Measurements from ENCODE around the gene SLC6A11.

The SLC6A11 gene

DNA sequence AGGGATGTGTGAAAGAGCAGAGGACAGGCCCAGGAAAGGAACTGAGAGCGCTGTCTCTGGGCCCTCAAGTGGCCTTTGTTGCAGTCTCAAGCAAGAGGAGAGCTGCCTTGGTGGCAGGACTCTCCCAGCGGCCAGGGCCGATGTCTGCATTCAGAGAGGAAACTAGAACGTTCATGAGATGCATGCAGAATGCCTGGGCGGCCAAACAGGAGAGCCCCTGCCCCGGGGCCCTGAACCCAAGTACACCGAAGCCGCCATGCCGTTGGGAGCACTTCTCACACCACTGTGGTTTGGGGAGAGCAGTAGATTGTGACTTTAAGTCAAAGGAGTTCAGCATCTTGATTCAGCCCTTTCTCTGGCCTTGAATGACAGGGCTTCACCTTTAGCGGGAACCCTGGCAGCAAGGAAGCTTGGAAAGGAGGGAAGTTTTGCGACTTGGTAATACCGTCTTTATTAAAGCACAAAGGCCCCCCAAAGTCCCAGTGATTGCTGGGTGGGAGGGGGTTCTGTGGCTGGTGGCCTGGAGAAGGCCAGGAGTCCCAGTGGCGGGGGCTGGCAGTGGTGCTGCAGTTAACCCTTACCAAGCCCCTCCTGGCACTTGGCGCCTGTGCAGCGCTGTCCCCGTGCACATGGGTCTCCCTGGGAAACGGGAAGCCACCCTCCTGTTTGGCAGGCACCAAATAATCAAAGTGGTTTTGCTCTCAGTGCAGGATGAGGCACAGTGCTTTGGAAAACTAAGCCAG is 36.2 kb downstream of the SLC6A11 start:
- H3K9me3 Mint-ChIP-seq, result no peaks in the 10 kb centered on the region
- H3K27me3 Mint-ChIP-seq, result peaks cover 50% of the 10 kb centered on the region
- no peaks in the 10 kb centered on the region for H3K4me1 Mint-ChIP-seq
- H3K4me3 Mint-ChIP-seq, result no peak overlapping the region
- DNase-seq (ENCODE audit: low spot score in 2 of 2) (no peak), ATAC-seq (replicated peaks; ENCODE audit: extremely low read depth, poor library complexity, severe bottlenecking) (no peak)
- no peaks in the 10 kb centered on the region for H3K36me3 Mint-ChIP-seq (ENCODE audit: insufficient read depth)
- no peak overlapping the region for H3K27ac Mint-ChIP-seq (ENCODE audit: low read depth)

DNA sequence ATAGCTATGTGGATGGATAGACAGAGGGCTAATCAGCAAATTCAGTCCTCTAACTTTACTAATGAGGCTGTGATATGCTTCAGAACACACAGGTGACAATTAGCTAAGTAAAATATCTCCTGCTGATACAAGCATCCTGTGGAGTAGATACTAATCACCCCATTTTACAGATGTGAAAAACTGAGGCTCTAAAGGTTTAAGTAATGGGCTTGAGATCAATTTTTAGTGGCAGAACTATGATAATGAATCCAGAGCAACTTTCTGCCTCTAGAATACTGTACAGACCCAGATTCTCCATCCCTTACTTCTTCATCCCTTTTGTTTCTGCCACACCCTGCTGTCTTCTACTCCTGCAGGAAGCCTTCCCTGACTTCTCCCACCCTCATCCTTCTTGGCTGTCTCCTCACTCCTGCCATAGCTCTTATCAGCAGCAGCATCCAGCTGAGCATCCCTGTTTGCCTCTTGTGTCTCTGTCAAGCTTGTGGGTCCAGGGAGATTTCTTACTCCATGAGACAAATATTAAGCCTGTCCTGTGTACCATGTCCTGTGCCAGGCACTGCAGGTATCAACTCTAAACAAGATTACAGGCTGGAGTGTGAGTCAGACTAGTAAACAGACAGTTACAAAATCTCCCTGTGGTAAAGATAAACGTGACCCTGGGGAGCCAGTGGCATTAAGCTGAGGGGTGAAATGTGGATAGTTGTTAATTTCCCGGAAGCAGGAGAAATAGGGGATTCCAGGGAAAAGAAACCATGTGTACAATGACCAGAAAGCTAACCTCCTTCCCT is 39.2 kb downstream of the SLC6A11 start:
- DNase-seq (ENCODE audit: low spot score in 2 of 2) (no peak), ATAC-seq (replicated peaks; ENCODE audit: extremely low read depth, poor library complexity, severe bottlenecking) (no peak)
- Mint-ChIP-seq H3K9me3 (no peaks in the 10 kb centered on the region), H3K36me3 (ENCODE audit: insufficient read depth) (no peaks in the 10 kb centered on the region), H3K4me3 (no peak overlapping the region), H3K27me3 (peaks cover 54% of the 10 kb centered on the region), H3K4me1 (no peaks in the 10 kb centered on the region), H3K27ac (ENCODE audit: low read depth) (no peak overlapping the region)

DNA sequence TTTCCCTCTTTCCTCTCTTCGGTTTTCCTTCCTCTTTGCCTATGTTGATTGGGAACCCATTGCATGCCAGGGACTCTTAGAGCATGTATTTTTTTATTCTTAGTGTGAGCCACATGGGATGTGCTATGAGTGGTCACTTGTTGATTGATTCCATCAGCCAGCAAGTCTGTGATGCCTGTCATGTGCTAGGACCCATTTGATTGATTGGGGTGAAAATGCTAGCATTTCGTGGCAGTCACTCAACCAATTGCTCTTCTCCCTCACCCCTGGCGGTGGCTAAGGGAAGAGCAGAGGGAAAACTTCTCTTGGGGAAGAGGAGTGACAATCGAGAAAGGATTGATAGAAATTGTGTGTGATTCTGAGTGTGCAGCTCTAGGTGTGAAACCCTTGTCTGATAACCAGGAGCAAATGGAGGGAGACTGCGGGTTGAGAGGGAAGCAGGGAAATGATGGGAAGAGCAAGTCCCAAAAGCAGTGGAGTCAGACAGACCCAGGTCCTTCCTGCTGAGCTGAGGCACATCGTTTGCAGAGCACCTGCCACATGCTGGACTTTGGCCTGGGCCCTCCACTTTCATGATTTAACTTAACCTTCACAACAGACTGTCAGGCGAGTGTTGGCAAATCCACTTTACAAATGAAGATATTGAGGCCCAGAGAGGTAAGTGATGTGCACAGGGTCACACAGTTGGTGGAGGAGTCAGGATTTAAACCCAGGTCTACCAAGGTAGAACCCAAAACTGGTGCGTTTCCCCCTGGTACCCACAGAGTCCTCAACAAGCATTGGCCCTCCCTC is 40.0 kb downstream of the SLC6A11 start:
- H3K27ac Mint-ChIP-seq (ENCODE audit: low read depth), result no peak overlapping the region

DNA sequence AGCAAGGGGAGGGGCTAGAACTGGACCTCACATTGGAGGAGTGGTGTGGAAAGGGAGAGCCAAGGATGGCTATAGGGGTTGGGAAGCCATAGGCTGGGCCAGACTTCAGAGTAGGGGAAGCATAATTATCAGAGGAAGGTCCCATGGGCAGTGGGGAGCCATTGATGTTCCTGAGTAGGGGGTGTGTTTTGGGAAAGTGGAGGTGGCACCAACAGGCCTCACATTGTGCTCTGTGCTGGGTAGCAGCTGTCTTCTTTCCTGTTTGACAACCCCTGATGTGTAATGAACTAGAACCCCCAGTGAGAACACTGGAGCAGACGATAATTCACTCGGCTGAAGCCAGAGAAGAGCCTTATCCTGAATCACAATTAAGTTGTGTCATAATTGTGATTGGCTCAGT is 41.2 kb downstream of the SLC6A11 start:
- no peak overlapping the region for H3K4me3 Mint-ChIP-seq
- no peak for ATAC-seq (replicated peaks; ENCODE audit: extremely low read depth, poor library complexity, severe bottlenecking)
- no peaks in the 10 kb centered on the region for H3K36me3 Mint-ChIP-seq (ENCODE audit: insufficient read depth)
- no peaks in the 10 kb centered on the region for H3K4me1 Mint-ChIP-seq
- H3K27ac Mint-ChIP-seq (ENCODE audit: low read depth), result no peak overlapping the region
- no peak for DNase-seq (ENCODE audit: low spot score in 2 of 2)
- peaks cover 54% of the 10 kb centered on the region for H3K27me3 Mint-ChIP-seq
- no peaks in the 10 kb centered on the region for H3K9me3 Mint-ChIP-seq

More for the DNA sequence above, 40.0 kb downstream of the SLC6A11 start:
- no peak for ATAC-seq (replicated peaks; ENCODE audit: extremely low read depth, poor library complexity, severe bottlenecking)
- Mint-ChIP-seq H3K36me3 (ENCODE audit: insufficient read depth) (no peaks in the 10 kb centered on the region), H3K27me3 (peaks cover 54% of the 10 kb centered on the region), H3K4me3 (no peak overlapping the region), H3K4me1 (no peaks in the 10 kb centered on the region), H3K9me3 (no peaks in the 10 kb centered on the region)
- DNase-seq (ENCODE audit: low spot score in 2 of 2), result no peak

DNA sequence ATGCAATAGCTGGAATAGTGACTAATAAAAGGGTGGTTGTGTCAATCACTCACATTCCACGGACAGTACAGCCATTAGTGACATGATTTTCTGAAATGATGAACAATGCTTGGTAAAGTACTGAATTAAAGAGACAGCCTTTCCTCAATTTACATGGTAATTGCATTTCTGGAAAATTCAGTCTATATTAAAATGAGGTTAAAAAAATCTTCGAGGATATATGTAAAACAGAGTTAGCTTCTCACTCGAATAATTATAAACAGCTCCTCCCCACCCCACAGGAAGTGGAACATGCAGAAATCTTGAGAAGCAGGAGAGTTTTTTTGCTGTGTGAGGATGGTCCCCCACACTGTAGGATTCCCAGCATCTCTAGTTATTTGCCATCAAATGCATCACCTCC is 42.1 kb downstream of the SLC6A11 start:
- Mint-ChIP-seq H3K27me3 (peaks cover 54% of the 10 kb centered on the region), H3K4me3 (no peak overlapping the region), H3K4me1 (no peaks in the 10 kb centered on the region), H3K36me3 (ENCODE audit: insufficient read depth) (no peaks in the 10 kb centered on the region), H3K9me3 (no peaks in the 10 kb centered on the region), H3K27ac (ENCODE audit: low read depth) (no peak overlapping the region)
- ATAC-seq (replicated peaks; ENCODE audit: extremely low read depth, poor library complexity, severe bottlenecking) (no peak), DNase-seq (ENCODE audit: low spot score in 2 of 2) (no peak)

DNA sequence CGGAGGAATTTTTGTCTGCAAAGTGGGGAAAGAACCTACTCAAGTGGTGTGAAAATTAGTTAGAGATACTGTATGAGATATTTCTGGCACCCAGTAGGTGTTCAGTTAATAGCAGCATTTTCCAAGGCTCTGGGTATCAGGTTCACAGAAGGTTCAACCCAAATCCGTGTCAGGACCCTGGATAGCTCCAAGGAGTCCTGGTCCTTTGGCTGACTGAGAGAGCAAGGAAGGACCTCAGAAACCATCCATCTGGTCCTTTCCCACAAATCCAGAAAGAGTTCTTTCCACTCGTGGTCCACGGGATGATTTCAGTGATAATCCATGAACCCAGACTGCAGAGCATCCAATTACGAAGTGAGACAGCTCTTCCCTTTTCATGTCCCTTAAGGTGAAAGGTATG is 51.4 kb downstream of the SLC6A11 start:
- no peak for DNase-seq (ENCODE audit: low spot score in 2 of 2)
- Mint-ChIP-seq H3K4me1 (no peaks in the 10 kb centered on the region), H3K9me3 (no peaks in the 10 kb centered on the region), H3K36me3 (ENCODE audit: insufficient read depth) (no peaks in the 10 kb centered on the region), H3K27ac (ENCODE audit: low read depth) (no peak overlapping the region), H3K27me3 (peaks cover 44% of the 10 kb centered on the region), H3K4me3 (no peak overlapping the region)
- no peak for ATAC-seq (replicated peaks; ENCODE audit: extremely low read depth, poor library complexity, severe bottlenecking)

DNA sequence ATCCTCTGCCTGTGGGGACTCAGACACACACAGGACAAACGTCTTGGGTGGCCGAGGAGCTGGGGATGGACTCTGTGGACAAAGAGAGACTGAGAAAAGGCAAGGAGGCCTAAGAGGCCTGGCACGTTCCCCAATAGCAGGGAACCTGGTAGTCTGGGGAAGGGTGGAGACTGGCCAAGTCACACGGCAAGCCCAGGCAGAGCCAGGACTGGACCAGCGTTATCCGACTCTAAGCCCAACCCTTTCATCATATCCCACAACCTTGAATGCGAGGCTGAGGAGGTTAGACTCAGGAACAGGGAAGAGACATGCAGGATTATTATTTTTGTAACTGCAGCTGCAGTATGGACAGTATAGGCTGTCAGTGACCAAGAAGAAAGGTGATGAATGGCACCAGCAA is 53.4 kb downstream of the SLC6A11 start:
- ATAC-seq (replicated peaks; ENCODE audit: extremely low read depth, poor library complexity, severe bottlenecking) (no peak), DNase-seq (ENCODE audit: low spot score in 2 of 2) (no peak)
- Mint-ChIP-seq H3K36me3 (ENCODE audit: insufficient read depth) (no peaks in the 10 kb centered on the region), H3K27ac (ENCODE audit: low read depth) (no peak overlapping the region), H3K9me3 (no peaks in the 10 kb centered on the region), H3K4me3 (no peak overlapping the region), H3K27me3 (peaks cover 35% of the 10 kb centered on the region), H3K4me1 (no peaks in the 10 kb centered on the region)

DNA sequence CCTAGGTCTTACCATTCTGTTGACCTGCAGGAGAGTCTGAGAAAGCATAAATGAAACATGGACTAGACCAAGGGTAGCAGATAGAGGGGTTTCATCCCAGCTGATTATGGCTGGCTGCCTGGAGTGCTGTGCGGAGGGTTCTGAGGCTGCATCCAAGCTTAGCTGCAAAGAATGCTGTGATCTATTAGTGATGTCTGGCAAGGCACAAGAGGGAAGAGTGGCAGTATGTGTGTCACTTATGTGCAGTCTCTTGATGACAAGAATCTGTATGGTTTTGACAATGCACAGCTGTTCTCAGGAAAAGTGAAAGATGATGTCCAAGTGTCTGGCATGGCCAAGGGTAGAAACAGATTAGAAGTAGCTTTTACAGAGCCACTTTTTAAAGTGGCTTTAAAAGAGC is 54.3 kb downstream of the SLC6A11 start:
- ATAC-seq (replicated peaks; ENCODE audit: extremely low read depth, poor library complexity, severe bottlenecking), result no peak
- H3K9me3 Mint-ChIP-seq, result no peaks in the 10 kb centered on the region
- no peaks in the 10 kb centered on the region for H3K36me3 Mint-ChIP-seq (ENCODE audit: insufficient read depth)
- H3K27ac Mint-ChIP-seq (ENCODE audit: low read depth), result no peak overlapping the region
- H3K4me3 Mint-ChIP-seq, result no peak overlapping the region
- DNase-seq (ENCODE audit: low spot score in 2 of 2), result no peak
- H3K27me3 Mint-ChIP-seq, result peaks cover 35% of the 10 kb centered on the region
- H3K4me1 Mint-ChIP-seq, result no peaks in the 10 kb centered on the region

DNA sequence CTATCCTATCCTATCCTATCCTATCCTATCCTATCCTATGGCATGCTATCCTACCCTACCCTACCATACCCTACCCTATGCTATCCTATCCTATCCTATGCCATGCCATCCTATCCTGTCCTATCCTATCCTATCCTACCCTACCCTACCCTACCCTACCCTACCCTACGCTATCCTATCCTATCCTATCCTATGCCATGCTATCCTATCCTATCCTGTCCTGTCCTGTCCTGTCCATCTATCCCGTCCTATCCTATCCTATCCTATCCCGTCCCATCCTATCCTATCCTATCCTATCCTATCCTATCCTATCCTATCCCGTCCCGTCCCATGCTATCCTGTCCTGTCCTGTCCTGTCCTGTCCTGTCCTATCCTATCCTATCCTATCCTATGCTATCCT is 57.4 kb downstream of the SLC6A11 start:
- ATAC-seq (replicated peaks; ENCODE audit: extremely low read depth, poor library complexity, severe bottlenecking) (no peak), DNase-seq (ENCODE audit: low spot score in 2 of 2) (no peak)
- no peak overlapping the region for H3K27ac Mint-ChIP-seq (ENCODE audit: low read depth)
- H3K4me1 Mint-ChIP-seq, result no peaks in the 10 kb centered on the region
- no peaks in the 10 kb centered on the region for H3K9me3 Mint-ChIP-seq
- no peak overlapping the region for H3K4me3 Mint-ChIP-seq
- H3K27me3 Mint-ChIP-seq, result peaks cover 43% of the 10 kb centered on the region
- H3K36me3 Mint-ChIP-seq (ENCODE audit: insufficient read depth), result no peaks in the 10 kb centered on the region

DNA sequence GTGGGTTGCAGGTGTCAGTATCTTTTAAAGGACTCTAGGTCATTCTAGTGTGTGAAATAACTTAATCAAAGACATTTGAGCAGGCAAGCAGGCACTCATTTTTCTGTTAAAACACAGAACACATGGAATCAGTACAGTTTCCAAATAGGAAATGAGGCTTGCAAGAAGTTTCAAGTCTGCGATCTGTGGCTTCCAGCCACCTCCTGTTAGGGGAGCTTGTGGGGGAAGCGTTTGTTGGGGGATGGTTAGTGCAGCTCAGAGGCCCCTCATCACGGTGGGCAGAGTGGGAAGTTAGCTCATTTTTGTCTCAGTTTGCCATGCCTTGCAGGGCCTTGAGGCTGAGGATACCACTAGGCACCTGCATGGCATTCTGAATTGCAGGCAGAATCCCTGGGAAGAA is 59.9 kb downstream of the SLC6A11 start:
- Mint-ChIP-seq H3K27ac (ENCODE audit: low read depth) (no peak overlapping the region), H3K27me3 (peaks cover 46% of the 10 kb centered on the region), H3K4me3 (no peak overlapping the region), H3K36me3 (ENCODE audit: insufficient read depth) (no peaks in the 10 kb centered on the region), H3K4me1 (no peaks in the 10 kb centered on the region), H3K9me3 (no peaks in the 10 kb centered on the region)
- ATAC-seq (replicated peaks; ENCODE audit: extremely low read depth, poor library complexity, severe bottlenecking), result no peak
- no peak for DNase-seq (ENCODE audit: low spot score in 2 of 2)

DNA sequence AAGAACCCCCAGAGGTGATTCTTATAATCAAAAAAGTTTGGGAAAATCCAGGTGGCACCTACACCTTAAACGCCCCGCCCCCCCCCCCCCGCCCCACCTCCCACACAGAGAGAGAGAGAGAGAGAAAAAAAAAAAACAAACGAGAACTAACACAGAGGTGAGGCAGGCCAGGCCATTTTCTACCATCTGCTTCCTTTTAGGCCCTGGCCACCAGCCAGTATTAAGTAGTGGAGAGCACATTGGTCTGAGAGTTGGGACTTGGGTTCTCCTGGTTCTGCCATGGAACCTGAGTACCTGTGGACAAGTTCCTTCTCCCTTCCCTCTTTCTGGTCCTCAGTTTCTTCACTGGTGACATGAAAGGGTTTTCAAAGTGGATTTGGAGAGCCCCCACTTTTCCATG is 60.6 kb downstream of the SLC6A11 start:
- Mint-ChIP-seq H3K27ac (ENCODE audit: low read depth) (no peak overlapping the region), H3K4me3 (no peak overlapping the region), H3K27me3 (peaks cover 52% of the 10 kb centered on the region), H3K36me3 (ENCODE audit: insufficient read depth) (no peaks in the 10 kb centered on the region), H3K9me3 (no peaks in the 10 kb centered on the region), H3K4me1 (no peaks in the 10 kb centered on the region)
- ATAC-seq (replicated peaks; ENCODE audit: extremely low read depth, poor library complexity, severe bottlenecking) (no peak), DNase-seq (ENCODE audit: low spot score in 2 of 2) (no peak)

DNA sequence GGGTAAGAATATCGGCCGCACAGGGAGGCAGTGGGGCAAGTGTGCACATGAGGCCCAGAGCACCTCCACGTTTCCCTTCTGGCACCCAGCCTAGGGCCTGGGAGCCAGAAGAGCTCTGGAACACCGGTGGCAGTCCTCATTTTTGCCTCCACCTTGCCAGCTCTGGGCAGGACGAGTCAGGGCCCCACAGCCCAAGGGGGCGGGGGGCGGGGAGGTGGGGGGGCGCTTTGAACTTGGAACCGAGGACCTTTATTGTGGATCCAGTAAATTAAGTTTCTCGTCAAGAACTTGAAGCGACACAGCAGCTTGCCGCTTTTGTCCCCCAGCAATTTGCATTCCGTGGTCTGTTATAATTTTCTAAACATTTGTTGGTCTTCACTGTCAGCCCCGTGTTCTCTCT is 66.8 kb downstream of the SLC6A11 start:
- Mint-ChIP-seq H3K27me3 (peaks cover 51% of the 10 kb centered on the region), H3K4me1 (no peaks in the 10 kb centered on the region), H3K4me3 (no peak overlapping the region), H3K36me3 (ENCODE audit: insufficient read depth) (no peaks in the 10 kb centered on the region), H3K9me3 (no peaks in the 10 kb centered on the region), H3K27ac (ENCODE audit: low read depth) (no peak overlapping the region)
- DNase-seq (ENCODE audit: low spot score in 2 of 2), result no peak
- ATAC-seq (replicated peaks; ENCODE audit: extremely low read depth, poor library complexity, severe bottlenecking), result no peak
